Activated naive CD8-positive, alpha-beta T cell treated with anti-CD3 and anti-CD28 coated beads, Interleukin-2, amount 50 U/mL, for 24 hours (primary cell): ENCODE measurements around the gene AHCYL1.
"Not testable (repeated sequence)": the region's sequence is repeated elsewhere in the genome, so short reads cannot be mapped to it uniquely, and the experiment has no call there.

Source experiments
- ATAC-seq: fragments of 150-1000 bp; cut with Tn5 transposase; one replicate; pipeline ENCODE4 v1.10.0; 2021
- DNase-seq: peaks from one replicate; pipeline ENCODE4 v3.0.0; 2021
- H3K27ac Mint-ChIP-seq: one replicate; pipeline ENCODE4 v1.8.0; 2021; ENCODE audit warnings: mild to moderate bottlenecking, mixed read lengths
- H3K27me3 Mint-ChIP-seq: one replicate; pipeline ENCODE4 v1.8.0; 2021; ENCODE audit warnings: mixed read lengths
- H3K36me3 Mint-ChIP-seq: one replicate; pipeline ENCODE4 v1.8.0; 2021; ENCODE audit warnings: low read depth, mixed read lengths
- H3K4me1 Mint-ChIP-seq: one replicate; pipeline ENCODE4 v1.8.0; 2021; ENCODE audit warnings: mixed read lengths
- H3K4me3 Mint-ChIP-seq: one replicate; pipeline ENCODE4 v1.8.0; 2021; ENCODE audit warnings: mild to moderate bottlenecking, moderate library complexity, mixed read lengths
- H3K9me3 Mint-ChIP-seq: one replicate; pipeline ENCODE4 v1.8.0; 2021; ENCODE audit warnings: mixed read lengths

AHCYL1 gene

DNA sequence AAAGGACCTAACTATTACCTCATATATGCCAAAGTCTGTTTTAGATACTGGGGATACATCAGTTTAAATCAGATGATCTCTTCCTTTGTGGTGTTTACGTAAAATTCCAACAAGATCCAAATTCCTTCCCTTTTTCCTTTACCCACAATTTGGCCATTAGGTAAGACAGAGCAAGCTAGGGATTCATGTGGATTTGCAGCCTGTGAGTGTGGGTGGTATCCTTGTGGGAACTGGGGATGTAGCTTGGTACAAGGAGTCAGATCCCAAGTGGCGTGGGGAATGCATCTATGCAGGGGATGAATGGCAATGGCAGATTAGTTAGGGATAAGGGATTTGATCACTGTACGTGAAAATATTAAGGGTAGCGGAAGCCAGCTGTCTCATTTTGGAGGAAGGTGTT is 40.0 kb downstream of the AHCYL1 start:
- H3K4me1 Mint-ChIP-seq = peaks cover 2% of the 10 kb centered on the region
- no peak for ATAC-seq
- no peak overlapping the region for H3K27ac Mint-ChIP-seq
- no peaks in the 10 kb centered on the region for H3K9me3 Mint-ChIP-seq
- peaks cover 23% of the 10 kb centered on the region for H3K36me3 Mint-ChIP-seq
- no peak for DNase-seq
- H3K27me3 Mint-ChIP-seq = no peaks in the 10 kb centered on the region
- H3K4me3 Mint-ChIP-seq = no peak overlapping the region

DNA sequence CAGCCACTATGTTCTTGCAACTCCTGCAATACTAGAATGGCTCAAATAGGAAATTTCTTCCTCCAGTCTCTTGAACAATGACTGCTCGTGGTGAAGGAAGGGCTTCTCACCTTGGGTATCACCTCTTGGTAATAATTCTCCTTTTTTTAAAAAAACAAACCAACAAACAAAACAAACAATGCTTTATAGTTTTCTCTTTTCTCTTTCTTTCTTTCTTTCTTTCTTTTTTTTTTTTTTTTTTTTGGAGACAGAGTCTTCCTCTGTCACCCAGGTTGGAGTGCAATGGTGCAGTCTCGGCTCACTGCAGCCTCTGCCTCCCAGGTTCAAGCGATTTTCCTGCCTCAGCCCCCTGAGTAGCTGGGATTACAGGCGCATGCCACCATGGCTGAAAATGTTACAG is 46.1 kb downstream of the AHCYL1 start:
- H3K9me3 Mint-ChIP-seq, H3K36me3 Mint-ChIP-seq, ATAC-seq, DNase-seq, H3K27me3 Mint-ChIP-seq: not testable (repeated sequence)
- peak overlapping the region; percentile 79 for H3K4me3 Mint-ChIP-seq
- H3K27ac Mint-ChIP-seq = peak overlapping the region; percentile 83
- peaks cover 36% of the 10 kb centered on the region for H3K4me1 Mint-ChIP-seq

DNA sequence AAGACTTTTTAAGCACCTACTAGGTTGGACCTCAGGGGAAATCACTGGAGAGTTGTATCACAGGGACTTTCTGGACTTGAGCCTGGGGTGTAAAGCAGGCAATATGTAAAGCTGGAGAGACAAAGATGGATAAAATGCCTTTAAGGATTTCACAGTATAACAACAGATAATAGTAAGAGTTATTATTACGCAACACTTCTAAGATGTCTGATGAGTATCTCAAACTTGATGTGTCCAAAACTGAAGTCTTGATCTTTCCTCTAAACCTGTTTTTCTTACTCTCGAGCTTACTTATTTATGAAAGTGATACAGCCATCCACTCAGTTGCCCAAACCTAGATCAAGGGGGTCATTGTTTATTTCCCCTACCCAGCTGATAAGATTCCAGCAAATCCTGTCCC is 47.8 kb downstream of the AHCYL1 start:
- DNase-seq (no peak), ATAC-seq (no peak)
- Mint-ChIP-seq H3K4me3 (no peak overlapping the region), H3K36me3 (no peaks in the 10 kb centered on the region), H3K27me3 (no peaks in the 10 kb centered on the region), H3K27ac (no peak overlapping the region), H3K9me3 (no peaks in the 10 kb centered on the region), H3K4me1 (peaks cover 47% of the 10 kb centered on the region)

DNA sequence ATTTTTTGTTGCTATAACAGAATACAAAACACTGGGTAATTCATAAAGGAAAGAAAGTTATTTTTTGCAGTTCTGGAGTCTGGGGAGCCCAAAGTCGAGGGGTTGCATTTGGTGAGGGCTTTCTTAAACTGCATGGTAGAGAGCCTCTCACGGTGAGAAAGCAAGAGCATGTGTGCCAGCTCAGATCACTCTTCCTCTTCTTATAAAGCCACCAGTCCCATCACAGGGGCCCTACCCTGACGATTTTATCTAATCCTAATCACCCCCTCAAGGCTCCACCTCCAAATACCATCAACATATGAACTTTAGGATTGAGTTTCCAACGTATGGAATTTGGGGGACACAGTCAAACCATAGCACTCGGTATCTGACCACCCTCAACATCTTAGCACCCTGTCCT is 48.9 kb downstream of the AHCYL1 start:
- H3K9me3 Mint-ChIP-seq = no peaks in the 10 kb centered on the region
- H3K4me1 Mint-ChIP-seq = peaks cover 48% of the 10 kb centered on the region

DNA sequence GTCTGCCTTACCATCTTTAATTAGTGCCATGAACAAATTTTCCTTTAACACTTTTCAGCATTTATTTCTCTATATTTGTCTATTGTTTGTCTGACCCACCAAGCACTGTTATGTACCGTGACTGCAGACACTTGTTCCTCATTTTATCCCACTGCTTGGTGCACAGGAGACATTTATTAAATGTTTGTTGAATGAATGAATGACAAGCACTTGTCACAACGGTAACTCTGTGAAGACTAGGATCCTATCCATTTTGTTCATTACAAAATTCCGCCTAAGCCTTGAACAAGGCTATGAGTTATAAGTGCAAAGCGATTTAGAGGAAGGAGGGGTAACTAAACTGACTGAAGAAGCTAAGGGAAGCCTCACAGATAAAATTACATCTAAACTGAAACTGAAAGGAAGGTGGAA is 49.5 kb downstream of the AHCYL1 start:
- H3K4me1 Mint-ChIP-seq = peaks cover 48% of the 10 kb centered on the region
- no peaks in the 10 kb centered on the region for H3K27me3 Mint-ChIP-seq
- H3K4me3 Mint-ChIP-seq = peak overlapping the region; percentile 91
- H3K9me3 Mint-ChIP-seq = no peaks in the 10 kb centered on the region
- H3K27ac Mint-ChIP-seq = peak overlapping the region; percentile 89
- ATAC-seq = no peak
- H3K36me3 Mint-ChIP-seq = peaks cover 10% of the 10 kb centered on the region
- no peak for DNase-seq

More for the DNA sequence above, 48.9 kb downstream of the AHCYL1 start:
- peak overlapping the region; percentile 91 for H3K4me3 Mint-ChIP-seq
- H3K27ac Mint-ChIP-seq = peak overlapping the region; percentile 89
- no peak for ATAC-seq
- no peak for DNase-seq
- H3K36me3 Mint-ChIP-seq = peaks cover 4% of the 10 kb centered on the region
- no peaks in the 10 kb centered on the region for H3K27me3 Mint-ChIP-seq

DNA sequence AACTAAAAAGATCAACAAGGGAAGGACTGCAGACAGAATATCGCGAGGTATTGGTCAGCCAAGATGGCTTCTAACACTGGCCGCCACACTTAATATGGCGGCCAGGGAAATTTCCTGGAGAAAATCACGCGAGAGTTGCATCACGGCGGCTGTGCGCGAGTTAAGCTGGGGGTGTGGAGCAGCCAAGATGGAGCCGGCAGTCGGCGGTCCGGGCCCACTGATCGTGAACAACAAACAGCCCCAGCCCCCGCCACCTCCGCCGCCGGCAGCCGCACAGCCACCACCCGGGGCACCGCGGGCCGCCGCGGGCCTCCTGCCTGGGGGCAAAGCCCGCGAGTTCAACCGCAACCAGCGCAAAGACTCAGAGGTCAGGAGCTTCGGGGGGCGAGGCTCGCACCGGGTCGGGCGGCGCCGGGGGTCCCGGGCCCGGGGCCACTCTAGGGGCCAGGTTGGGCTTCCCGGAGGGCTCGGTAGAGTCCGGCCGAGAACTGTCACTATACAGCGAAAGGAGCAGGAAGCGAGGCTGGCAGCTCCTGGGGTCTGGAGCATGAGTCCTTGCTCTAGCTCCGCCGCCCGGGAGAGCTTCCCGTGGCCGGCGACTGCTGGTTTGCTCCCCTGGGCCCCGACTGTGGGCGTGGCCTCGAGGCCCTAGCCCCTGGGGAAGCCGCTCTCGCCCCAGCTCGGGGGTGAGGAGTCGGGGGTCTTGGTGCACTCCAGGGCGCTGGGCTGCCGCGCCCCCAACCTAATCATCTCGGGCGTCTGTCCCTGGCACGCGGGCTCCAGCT is 50.1 kb downstream of the AHCYL1 start, which contains the start of gene STRIP1:
STRIP1 (plus strand) TSS at position 174 of the 785 bp plus-strand sequence; CDS start at position 188, 14 bp downstream.
- Mint-ChIP-seq H3K36me3 (peaks cover 15% of the 10 kb centered on the region), H3K9me3 (no peaks in the 10 kb centered on the region), H3K4me1 (peaks cover 45% of the 10 kb centered on the region), H3K4me3 (peak within 1 kb of the TSS; percentile 91), H3K27me3 (no peaks in the 10 kb centered on the region), H3K27ac (peak within 1 kb of the TSS; percentile 89)
- peak; percentile 93 for ATAC-seq
- peak; percentile 89 for DNase-seq

DNA sequence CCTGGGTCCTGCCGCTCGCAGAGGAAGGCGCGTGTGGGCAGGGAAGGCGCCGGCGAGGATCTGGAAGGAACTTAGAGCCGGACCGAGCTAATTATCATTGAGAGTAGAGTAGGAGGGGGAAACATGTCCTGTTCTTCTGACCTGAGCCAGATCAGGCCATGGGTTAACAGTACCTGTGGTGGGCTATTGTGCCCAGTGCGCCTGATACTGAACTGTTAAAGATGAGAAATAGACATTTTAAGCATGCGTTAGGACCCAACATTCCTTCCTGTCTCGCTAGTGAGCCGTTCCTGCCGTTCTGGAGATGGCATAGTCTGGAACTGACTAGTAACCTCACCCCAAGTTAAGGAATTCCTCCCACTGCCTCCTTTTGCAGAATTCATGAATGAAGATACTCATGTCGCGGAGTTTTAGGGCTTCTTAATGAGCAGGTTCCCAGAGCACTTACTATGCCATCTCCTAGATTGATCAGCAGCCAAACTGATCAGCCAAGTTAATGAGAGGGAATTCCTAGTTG is 50.7 kb downstream of the AHCYL1 start:
- Mint-ChIP-seq H3K9me3 (no peaks in the 10 kb centered on the region), H3K27ac (peak overlapping the region; percentile 74), H3K27me3 (no peaks in the 10 kb centered on the region), H3K4me3 (peak overlapping the region; percentile 91), H3K36me3 (peaks cover 19% of the 10 kb centered on the region), H3K4me1 (peaks cover 45% of the 10 kb centered on the region)
- no peak for DNase-seq
- no peak for ATAC-seq

DNA sequence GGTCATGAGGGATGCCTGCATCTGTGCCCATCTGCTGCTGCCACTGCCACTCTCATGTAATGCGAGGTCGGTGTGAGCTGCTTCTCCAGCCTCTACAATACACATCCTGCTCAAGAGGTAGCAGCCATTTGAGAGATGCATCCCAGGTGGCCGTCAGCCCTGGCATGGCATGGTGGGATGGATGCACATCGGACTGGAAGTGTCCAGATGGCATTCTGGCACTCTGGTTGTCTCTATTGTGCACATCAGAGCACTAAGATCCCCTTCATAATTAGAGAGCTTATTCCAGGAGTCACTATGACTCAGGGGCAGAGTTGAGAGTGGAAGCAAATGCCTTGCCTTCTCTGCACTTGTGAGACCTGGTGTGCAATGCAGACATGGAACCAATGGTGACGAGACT is 53.7 kb downstream of the AHCYL1 start:
- Mint-ChIP-seq H3K27ac (no peak overlapping the region), H3K36me3 (peaks cover 34% of the 10 kb centered on the region), H3K9me3 (no peaks in the 10 kb centered on the region), H3K4me3 (no peak overlapping the region), H3K27me3 (no peaks in the 10 kb centered on the region), H3K4me1 (peaks cover 38% of the 10 kb centered on the region)
- no peak for DNase-seq
- ATAC-seq = no peak

DNA sequence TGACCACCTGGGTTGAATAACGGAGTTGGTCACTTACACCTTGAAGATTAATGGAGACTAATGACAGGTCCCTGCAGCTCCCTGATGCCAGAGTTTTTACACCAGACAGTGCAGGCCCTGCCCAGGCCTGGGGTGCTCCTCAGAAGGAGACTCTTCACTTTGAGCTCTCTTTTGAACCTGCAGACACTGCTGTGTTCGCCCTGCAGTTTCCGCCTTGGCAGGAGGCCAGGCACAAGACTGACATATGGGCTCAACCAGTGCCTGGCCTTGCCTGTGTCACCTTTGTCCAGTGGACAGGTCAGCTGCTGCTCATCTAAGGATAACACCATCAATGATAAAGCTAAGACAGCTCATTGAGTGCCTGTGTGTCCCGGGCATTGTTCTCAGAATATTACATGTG is 55.1 kb downstream of the AHCYL1 start:
- Mint-ChIP-seq H3K27ac (no peak overlapping the region), H3K4me3 (no peak overlapping the region), H3K4me1 (peaks cover 27% of the 10 kb centered on the region), H3K9me3 (no peaks in the 10 kb centered on the region), H3K36me3 (peaks cover 41% of the 10 kb centered on the region), H3K27me3 (no peaks in the 10 kb centered on the region)
- no peak for DNase-seq
- no peak for ATAC-seq

DNA sequence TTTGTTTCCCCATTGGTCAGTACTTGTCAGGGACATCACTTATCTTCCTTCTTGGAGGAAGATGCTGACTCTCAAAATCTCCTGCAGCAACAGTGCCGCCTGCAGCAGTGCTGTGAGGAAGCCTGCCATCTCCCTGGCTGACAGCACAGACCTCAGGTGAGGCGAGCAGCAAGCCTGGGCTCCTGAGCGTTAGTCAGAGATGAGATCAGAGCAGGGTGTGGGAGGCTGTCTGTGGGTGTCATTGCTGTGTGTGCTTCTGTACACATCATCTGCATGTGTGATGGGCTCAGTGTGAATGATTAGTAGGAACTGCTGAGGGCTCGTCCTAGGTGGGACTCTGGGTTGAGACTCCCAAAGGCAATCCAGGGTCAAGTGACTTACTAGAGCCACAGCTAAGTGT is 56.0 kb downstream of the AHCYL1 start:
- H3K4me3 Mint-ChIP-seq = no peak overlapping the region
- H3K27ac Mint-ChIP-seq = no peak overlapping the region
- H3K27me3 Mint-ChIP-seq = no peaks in the 10 kb centered on the region
- peaks cover 48% of the 10 kb centered on the region for H3K36me3 Mint-ChIP-seq
- peak; percentile 82 for ATAC-seq
- H3K9me3 Mint-ChIP-seq = no peaks in the 10 kb centered on the region
- DNase-seq = peak; percentile 19
- H3K4me1 Mint-ChIP-seq = peaks cover 23% of the 10 kb centered on the region

DNA sequence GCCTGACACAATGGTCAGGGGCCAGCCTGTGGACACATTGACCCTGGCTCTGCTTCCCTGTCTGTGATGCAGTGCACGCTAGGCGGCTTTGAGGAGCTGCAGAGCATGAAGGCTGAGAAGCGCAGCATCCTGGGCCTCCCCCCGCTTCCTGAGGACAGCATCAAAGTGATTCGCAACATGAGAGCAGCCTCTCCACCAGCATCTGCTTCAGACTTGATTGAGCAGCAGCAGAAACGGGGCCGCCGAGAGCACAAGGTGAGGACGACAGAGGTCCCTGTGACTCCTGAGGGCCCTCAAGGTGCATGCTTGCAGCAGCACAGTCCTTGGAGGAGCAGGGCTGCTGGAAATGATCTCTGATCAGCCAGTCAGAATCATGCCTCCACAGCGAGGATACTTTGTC is 58.5 kb downstream of the AHCYL1 start:
- no peak for DNase-seq
- no peaks in the 10 kb centered on the region for H3K27me3 Mint-ChIP-seq
- H3K27ac Mint-ChIP-seq = no peak overlapping the region
- no peaks in the 10 kb centered on the region for H3K9me3 Mint-ChIP-seq
- no peak overlapping the region for H3K4me3 Mint-ChIP-seq
- ATAC-seq = no peak
- peaks cover 10% of the 10 kb centered on the region for H3K4me1 Mint-ChIP-seq
- peaks cover 52% of the 10 kb centered on the region for H3K36me3 Mint-ChIP-seq

DNA sequence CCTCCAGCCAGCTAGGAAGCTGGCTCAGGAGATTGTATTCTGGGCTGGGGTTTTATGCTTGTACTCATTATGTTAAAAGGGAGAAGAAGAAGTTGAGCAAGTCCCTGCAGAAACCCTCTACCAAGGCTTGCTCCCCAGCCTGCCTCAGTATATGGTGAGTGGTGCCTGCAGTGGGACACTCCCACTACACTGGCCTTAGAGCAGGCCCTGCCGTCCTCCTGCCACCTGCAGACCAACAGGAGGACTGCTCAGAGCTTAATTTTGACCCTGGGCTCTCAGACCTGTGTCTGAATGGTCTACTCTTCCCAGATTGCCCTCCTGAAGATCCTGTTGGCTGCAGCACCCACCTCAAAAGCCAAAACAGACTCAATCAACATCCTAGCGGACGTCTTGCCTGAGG is 62.9 kb downstream of the AHCYL1 start:
- Mint-ChIP-seq H3K36me3 (peaks cover 37% of the 10 kb centered on the region), H3K4me1 (no peaks in the 10 kb centered on the region)

DNA sequence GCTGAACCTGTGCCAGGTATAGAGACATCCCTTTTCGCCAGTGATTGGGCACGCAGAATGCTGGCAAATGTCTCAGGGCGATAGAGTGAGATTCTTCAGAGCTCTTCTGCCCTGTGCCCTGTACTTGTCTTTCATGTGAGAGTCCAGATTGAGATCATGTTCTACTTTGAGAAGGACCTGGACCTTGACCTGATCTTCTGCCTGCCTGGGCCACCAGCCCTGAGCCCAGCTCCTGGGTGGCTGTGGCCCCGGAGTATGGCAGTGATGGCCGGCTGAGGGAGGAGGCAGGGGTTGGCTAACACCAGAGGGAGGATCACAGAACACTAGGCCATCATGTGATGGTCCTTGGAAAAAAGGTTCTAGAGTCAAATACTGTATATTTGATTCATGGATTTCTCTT is 63.7 kb downstream of the AHCYL1 start:
- ATAC-seq = no peak
- no peak overlapping the region for H3K27ac Mint-ChIP-seq
- DNase-seq = no peak
- H3K36me3 Mint-ChIP-seq = peaks cover 41% of the 10 kb centered on the region
- no peaks in the 10 kb centered on the region for H3K27me3 Mint-ChIP-seq
- H3K4me3 Mint-ChIP-seq = no peak overlapping the region
- no peaks in the 10 kb centered on the region for H3K9me3 Mint-ChIP-seq
- H3K4me1 Mint-ChIP-seq = no peaks in the 10 kb centered on the region

More for the DNA sequence above, 62.9 kb downstream of the AHCYL1 start:
- DNase-seq = no peak
- Mint-ChIP-seq H3K27me3 (no peaks in the 10 kb centered on the region), H3K4me3 (no peak overlapping the region), H3K27ac (no peak overlapping the region), H3K9me3 (no peaks in the 10 kb centered on the region)
- ATAC-seq = no peak

DNA sequence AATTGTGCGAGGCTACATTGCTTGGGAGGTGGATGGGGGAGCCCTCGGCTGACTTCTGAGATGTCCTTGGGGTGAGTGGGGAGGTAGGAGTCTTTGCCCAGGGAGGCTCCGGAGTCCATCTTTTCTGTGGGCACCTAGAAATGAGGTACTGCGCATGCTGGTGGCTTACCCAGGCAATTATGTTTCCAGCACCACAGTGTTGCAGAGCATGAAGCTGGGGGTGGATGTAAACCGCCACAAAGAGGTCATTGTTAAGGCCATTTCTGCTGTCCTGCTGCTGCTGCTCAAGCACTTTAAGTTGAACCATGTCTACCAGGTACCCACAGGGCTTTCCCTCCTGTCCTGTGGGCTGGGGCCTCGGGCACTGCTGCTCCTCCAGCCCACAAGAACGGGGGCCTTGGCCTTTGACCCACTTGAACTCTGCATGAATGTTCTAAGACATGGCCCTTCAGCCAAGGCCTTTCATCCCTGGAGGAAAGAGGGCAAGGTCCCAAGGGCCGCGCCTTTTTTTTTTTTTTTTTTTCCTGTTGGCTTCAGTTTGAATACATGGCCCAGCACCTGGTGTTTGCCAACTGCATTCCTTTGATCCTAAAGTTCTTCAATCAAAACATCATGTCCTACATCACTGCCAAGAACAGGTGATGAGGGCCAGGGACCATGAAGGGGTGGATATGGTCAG is 64.5 kb downstream of the AHCYL1 start:
- ATAC-seq = no peak
- Mint-ChIP-seq H3K27me3 (no peaks in the 10 kb centered on the region), H3K27ac (no peak overlapping the region), H3K36me3 (peaks cover 43% of the 10 kb centered on the region), H3K4me1 (no peaks in the 10 kb centered on the region), H3K9me3 (no peaks in the 10 kb centered on the region), H3K4me3 (no peak overlapping the region)
- no peak for DNase-seq
